Measurements from ENCODE around the gene RCBTB2. TPM values are rescaled to one million over a fixed set of nuclear protein-coding genes. Genes with fewer than 3 reads are reported as not detected.
"Not testable (repeated sequence)": the region's sequence is repeated elsewhere in the genome, so short reads cannot be mapped to it uniquely, and the experiment has no call there.

Gene RCBTB2
- total and polyA plus RNA-seq, 5 donors, result 9.0 to 17.3 (median 16.8) TPM

DNA sequence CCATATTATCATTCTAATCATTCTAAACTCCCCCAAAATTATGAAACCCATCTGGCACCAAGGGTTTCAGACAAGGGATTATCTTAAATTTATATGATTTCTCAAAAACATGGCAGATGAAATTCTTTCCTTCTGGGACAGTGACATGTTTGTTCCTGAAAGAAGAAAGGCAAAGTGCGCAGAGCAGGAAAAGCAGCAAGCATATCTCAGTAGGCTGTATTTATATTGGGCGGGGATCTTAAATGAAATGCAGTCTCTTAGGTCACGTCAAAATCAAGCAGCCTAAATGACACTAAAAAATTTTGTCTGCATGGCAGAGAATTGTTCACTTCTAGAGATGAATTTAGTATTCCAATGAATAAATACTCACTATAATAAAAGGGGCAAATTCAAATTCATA, 49.3 kb downstream of the RCBTB2 start:
- no peak for ATAC-seq
- WGBS, result 93% methylated on average over 3 of the region's 3 CpGs

DNA sequence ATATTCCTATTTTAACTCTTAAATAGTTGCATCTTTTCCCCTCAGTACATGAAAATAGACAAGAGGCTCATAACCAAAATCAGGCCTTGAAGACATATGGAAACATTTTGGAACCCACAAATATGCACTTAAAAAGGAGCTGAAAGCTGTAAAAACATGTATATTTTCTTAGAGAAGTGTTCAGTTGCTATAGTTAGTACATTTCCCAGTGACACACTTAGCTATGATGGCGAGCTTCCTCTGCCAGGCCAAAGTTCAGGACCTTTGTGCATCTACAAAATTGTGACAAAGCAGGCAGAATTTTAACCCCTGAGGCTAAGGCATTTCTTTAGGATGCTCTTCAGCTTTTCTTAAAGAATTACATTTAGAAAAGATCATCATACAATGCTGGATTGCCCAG, 54.5 kb downstream of the RCBTB2 start:
- no peaks in the 10 kb centered on the region for H3K27me3 ChIP-seq (ENCODE audit: control insufficient read depth, insufficient read depth)
- DNase-seq (no peak), ATAC-seq (no peak)
- intact Hi-C loops (cut with DNase I), result no loop called here
- WGBS, result 72% methylated on average over 1 of the region's 1 CpG
- H3K4me1 ChIP-seq (ENCODE audit: control insufficient read depth, insufficient read depth, low read length), result no peaks in the 10 kb centered on the region
- no peaks in the 10 kb centered on the region for H3K9me3 ChIP-seq (ENCODE audit: control insufficient read depth, low read length)
- no peak overlapping the region for H3K27ac ChIP-seq (ENCODE audit: low read length)
- no peak overlapping the region for H3K4me3 ChIP-seq (ENCODE audit: low read length)

More for the DNA sequence above, 49.3 kb downstream of the RCBTB2 start:
- no peaks in the 10 kb centered on the region for H3K9me3 ChIP-seq (ENCODE audit: control insufficient read depth, low read length)
- H3K27ac ChIP-seq (ENCODE audit: low read length), result no peak overlapping the region
- H3K27me3 ChIP-seq (ENCODE audit: control insufficient read depth, insufficient read depth), result no peaks in the 10 kb centered on the region
- intact Hi-C loops (cut with DNase I), result no loop called here
- H3K4me1 ChIP-seq (ENCODE audit: control insufficient read depth, insufficient read depth, low read length), result no peaks in the 10 kb centered on the region
- DNase-seq, result no peak
- no peak overlapping the region for H3K4me3 ChIP-seq (ENCODE audit: low read length)

DNA sequence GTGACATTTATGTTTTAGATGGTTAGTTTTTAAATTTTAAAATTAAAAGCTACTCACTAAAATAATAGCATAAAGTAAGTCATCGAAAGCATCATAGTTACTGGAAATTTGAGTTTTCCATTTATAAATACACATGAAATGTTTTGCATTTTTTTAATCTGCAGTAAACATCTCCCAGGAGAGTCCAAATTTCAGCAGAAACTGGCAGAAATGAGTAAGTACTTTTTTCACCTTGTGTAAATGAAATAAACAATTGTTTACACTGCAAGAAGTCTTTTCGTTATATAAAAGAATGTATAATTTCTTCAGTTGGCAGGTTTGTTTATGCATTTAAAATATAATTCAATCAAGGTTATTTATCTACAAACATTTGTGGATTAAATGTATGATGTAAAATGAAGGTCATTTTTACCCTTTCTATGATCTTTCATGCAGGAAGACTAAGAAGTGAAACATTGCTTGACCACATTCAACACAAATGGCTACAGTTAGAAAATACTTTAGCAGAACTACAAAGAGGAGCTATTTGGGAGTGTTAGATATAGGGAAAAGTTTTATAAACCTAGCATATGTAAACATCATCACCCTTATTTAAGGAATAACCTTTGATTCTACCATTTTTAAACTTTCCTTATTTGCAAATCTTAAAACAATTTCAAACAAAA, 55.6 kb downstream of the RCBTB2 start:
- intact Hi-C loops (cut with DNase I), result no loop called here
- H3K27ac ChIP-seq (ENCODE audit: low read length), result no peak overlapping the region
- 87% methylated on average over 2 of the region's 2 CpGs for WGBS
- ATAC-seq (no peak), DNase-seq (no peak)
- no peak overlapping the region for H3K4me3 ChIP-seq (ENCODE audit: low read length)
- H3K27me3 ChIP-seq (ENCODE audit: control insufficient read depth, insufficient read depth), result no peaks in the 10 kb centered on the region
- H3K4me1 ChIP-seq (ENCODE audit: control insufficient read depth, insufficient read depth, low read length), result no peaks in the 10 kb centered on the region
- no peaks in the 10 kb centered on the region for H3K9me3 ChIP-seq (ENCODE audit: control insufficient read depth, low read length)

DNA sequence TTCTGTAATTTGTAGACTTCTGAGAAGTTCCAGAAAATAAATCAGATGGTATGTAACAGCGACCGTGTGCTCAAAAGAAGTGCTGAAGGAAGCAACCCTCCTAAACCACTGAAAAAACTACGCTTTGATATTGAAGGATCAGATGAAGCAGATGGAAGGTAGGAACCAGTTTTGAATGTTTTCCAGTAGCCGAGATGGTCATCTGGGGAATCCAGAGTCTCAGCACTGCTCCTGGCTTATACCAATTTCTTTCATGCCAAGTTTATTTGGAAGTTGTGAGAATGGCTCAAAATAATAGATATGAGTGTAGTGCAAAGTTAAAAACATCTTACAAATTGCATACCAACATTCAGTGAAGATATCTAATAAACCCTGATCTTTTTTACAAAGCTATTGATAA, 56.2 kb downstream of the RCBTB2 start:
- Histone ChIP-seq H3K4me3 (ENCODE audit: low read length) (no peak overlapping the region), H3K9me3 (ENCODE audit: control insufficient read depth, low read length) (no peaks in the 10 kb centered on the region), H3K27ac (ENCODE audit: low read length) (no peak overlapping the region), H3K4me1 (ENCODE audit: control insufficient read depth, insufficient read depth, low read length) (no peaks in the 10 kb centered on the region), H3K27me3 (ENCODE audit: control insufficient read depth, insufficient read depth) (no peaks in the 10 kb centered on the region)
- intact Hi-C loops (cut with DNase I), result no loop called here
- 49% methylated on average over 4 of the region's 4 CpGs for WGBS
- ATAC-seq, result peak in 1 of 2 donors; percentile 22
- no peak for DNase-seq

DNA sequence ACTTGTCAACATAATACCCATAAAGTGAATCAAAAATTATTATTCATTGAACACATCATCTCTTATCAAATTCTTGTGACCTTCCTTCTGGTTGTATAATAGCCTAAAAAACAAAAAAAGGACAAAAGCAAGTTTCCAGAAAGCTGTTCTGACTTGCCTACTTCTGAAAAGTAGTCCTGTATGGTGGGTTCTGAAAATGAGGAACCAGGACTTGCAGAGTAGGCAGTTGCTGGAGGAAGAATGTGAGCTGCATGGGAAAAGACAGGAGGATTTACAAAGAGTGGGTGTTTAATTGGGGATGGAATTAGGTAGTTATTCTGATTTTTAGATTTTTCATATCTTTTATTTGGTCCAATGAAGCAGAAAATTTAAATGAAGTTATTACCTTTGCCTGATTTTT, 56.7 kb downstream of the RCBTB2 start:
- intact Hi-C loops (cut with DNase I), result no loop called here
- Histone ChIP-seq H3K4me1 (ENCODE audit: control insufficient read depth, insufficient read depth, low read length) (no peaks in the 10 kb centered on the region), H3K4me3 (ENCODE audit: low read length) (no peak overlapping the region), H3K27ac (ENCODE audit: low read length) (no peak overlapping the region), H3K9me3 (ENCODE audit: control insufficient read depth, low read length) (no peaks in the 10 kb centered on the region), H3K27me3 (ENCODE audit: control insufficient read depth, insufficient read depth) (no peaks in the 10 kb centered on the region)
- ATAC-seq (peak in 1 of 2 donors; percentile 26), DNase-seq (no peak)

DNA sequence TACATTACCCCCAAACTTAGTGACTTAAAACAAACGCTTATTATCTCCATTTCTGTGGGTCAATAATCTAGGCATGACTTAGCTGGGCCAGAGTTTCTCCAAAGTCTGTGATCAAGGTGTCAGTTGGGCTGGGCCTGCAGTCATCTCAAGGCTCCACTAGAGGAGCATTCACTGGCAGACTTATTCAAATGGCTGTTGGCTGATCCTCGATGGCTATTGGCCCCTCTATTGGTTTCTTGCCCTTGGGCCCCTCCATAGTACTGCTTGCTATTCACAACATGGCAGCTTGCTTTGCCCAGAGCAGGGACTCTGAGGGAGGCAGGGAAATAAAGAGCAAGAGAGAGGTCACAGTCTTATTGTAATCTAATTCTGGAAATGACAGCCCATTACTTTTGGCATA, 57.6 kb downstream of the RCBTB2 start:
- H3K27ac ChIP-seq (ENCODE audit: low read length), result no peak overlapping the region
- intact Hi-C loops (cut with DNase I), result no loop called here
- WGBS, result 95% methylated on average over 2 of the region's 2 CpGs
- no peaks in the 10 kb centered on the region for H3K27me3 ChIP-seq (ENCODE audit: control insufficient read depth, insufficient read depth)
- ATAC-seq (no peak), DNase-seq (no peak)
- H3K4me3 ChIP-seq (ENCODE audit: low read length), result no peak overlapping the region
- H3K4me1 ChIP-seq (ENCODE audit: control insufficient read depth, insufficient read depth, low read length), result no peaks in the 10 kb centered on the region
- H3K9me3 ChIP-seq (ENCODE audit: control insufficient read depth, low read length), result no peaks in the 10 kb centered on the region

DNA sequence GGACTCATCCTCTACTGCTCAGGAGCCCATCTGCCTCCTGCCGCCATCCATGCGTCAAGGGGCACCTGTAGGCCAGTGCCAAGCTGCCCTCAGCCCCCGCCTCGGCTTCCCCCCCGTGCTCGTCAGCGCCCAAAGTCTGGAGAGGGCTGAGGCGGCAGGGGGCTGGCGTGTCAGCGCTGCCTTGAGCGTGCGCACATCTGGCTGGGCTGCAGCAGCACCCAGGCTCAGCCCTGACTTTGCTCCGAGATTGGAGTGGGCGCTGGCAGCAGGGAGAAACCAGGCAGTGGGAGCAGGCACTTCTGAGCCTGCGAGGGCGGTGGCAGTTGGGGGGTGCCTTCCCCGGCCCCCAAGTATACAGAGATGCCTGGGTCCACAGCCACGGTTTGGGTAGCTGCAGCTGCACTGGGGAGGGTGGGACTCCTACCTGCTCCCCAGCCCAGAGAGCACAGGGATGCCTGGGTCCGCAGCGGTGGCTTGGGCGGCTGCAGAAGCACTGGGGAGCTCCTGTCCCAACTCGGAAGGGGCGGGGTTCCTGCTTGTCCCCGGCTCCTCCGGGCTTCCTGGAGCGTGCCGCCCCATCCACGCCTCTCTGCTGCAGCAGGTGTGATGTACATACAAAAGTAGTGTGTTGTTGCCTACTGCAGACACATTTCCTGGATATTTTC, 75.2 kb downstream of the RCBTB2 start:
- Histone ChIP-seq H3K9me3 (ENCODE audit: control insufficient read depth, low read length) (no peaks in the 10 kb centered on the region), H3K27me3 (ENCODE audit: control insufficient read depth, insufficient read depth) (no peaks in the 10 kb centered on the region), H3K27ac (ENCODE audit: low read length) (no peak overlapping the region), H3K4me3 (ENCODE audit: low read length) (no peak overlapping the region), H3K4me1 (ENCODE audit: control insufficient read depth, insufficient read depth, low read length) (no peaks in the 10 kb centered on the region)
- DNase-seq, result peak in 1 of 3 donors; percentile 48
- peak in 1 of 2 donors; percentile 41 for ATAC-seq
- intact Hi-C loops (cut with DNase I), result no loop called here
- 95% methylated on average over 28 of the region's 28 CpGs for WGBS

DNA sequence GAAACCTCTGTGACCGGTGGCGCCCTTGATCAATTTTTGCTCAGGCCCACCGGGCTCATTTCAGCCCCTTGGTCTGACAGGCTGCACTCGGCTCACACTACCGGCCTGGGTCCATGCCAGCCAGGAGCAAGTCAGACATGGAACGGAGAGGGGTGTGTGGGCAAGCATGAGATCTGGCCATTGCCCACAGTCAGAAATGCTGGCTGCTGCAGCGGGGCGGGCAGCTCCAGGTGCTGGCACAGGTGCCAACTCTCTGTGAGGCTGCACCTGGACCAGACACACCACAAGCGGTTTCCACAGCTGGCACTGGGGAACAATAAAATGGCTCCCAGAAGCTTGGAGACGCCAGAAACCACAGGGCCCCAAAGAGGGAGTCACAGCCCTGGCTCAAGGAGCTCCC, 76.3 kb downstream of the RCBTB2 start:
- no peaks in the 10 kb centered on the region for H3K27me3 ChIP-seq (ENCODE audit: control insufficient read depth, insufficient read depth)
- H3K4me1 ChIP-seq (ENCODE audit: control insufficient read depth, insufficient read depth, low read length), result no peaks in the 10 kb centered on the region
- intact Hi-C loops (cut with DNase I), result no loop called here
- no peaks in the 10 kb centered on the region for H3K9me3 ChIP-seq (ENCODE audit: control insufficient read depth, low read length)
- ATAC-seq (no peak), DNase-seq (peak in 1 of 3 donors; percentile 33)
- H3K4me3 ChIP-seq (ENCODE audit: low read length), result no peak overlapping the region
- 97% methylated on average over 10 of the region's 10 CpGs for WGBS
- H3K27ac ChIP-seq (ENCODE audit: low read length), result no peak overlapping the region

DNA sequence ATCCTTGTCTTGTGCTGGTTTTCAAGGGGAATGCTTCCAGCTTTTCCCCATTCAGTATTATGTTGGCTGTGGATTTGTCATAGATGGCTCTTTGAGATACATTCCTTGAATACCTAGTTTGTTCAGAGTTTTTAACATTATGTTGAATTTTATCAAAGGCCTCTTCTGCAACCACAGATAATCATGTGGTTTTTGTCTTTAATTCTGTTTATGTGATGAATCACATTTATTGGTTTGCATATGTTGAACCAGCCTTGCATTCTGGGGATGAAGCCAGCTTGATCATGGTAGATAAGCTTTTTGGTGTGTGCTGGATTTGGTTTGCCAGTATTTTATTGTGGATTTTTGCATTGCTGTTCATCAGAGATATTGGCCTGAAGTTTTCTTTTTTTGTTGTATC, 81.7 kb downstream of the RCBTB2 start:
- H3K27me3 ChIP-seq (ENCODE audit: control insufficient read depth, insufficient read depth); DNase-seq; H3K4me1 ChIP-seq (ENCODE audit: control insufficient read depth, insufficient read depth, low read length); H3K9me3 ChIP-seq (ENCODE audit: control insufficient read depth, low read length); ATAC-seq; H3K27ac ChIP-seq (ENCODE audit: low read length); H3K4me3 ChIP-seq (ENCODE audit: low read length); intact Hi-C loops (cut with DNase I): not testable (repeated sequence)

DNA sequence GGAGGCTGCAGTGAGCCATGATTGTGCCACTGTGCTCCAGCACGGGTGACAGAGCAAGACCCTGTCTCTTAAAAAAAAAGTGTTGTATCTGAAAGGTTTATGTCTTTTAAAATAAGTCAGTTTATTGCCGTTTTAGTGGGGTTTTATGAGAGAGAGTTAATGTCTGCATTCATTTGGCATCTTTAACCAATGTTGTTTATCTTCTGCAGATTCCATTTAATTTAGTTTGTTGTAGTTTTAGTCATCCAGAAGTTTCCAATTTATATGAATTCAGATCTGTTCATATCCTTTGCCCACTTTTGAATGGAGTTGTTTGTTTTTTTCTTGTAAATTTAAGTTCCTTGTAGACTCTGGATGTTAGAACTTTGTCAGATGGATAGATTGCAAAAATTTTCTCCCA, 83.2 kb downstream of the RCBTB2 start:
- Histone ChIP-seq H3K4me1 (ENCODE audit: control insufficient read depth, insufficient read depth, low read length) (no peaks in the 10 kb centered on the region), H3K27me3 (ENCODE audit: control insufficient read depth, insufficient read depth) (no peaks in the 10 kb centered on the region), H3K4me3 (ENCODE audit: low read length) (no peak overlapping the region), H3K9me3 (ENCODE audit: control insufficient read depth, low read length) (no peaks in the 10 kb centered on the region), H3K27ac (ENCODE audit: low read length) (no peak overlapping the region)
- 86% methylated on average over 2 of the region's 2 CpGs for WGBS
- DNase-seq (no peak), ATAC-seq (no peak)
- intact Hi-C loops (cut with DNase I), result no loop called here

DNA sequence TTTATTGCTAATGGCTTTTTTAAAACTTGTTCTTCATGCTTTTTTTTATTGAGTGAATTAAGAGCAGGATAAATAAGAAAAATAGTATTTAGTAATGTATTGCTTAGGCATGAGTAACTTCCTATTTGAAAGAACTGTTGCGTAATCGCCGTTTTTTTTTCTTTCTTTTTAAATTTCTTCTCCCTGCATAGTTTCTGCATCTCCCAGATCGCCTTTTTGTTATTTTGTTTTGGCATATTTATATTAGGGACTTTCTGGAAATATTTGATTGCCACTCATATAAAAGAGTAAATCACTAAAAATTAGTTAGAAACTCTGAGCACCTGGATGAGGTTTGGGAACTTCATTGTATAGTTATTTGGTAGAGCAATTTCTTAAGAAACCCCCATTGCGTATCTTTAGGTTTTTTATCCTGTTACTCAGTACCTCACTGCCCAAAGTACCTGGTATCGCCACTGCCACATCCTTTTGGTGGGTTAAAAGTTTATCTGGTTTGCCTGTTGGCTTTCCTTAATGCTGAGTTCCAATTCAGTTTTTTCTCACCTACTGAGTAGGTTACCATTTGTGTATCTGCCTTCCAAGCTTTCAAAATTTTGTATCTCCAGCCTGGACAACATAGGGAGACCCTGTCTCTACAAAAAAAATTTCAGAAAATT, 83.8 kb downstream of the RCBTB2 start:
- Histone ChIP-seq H3K27ac (ENCODE audit: low read length) (no peak overlapping the region), H3K4me3 (ENCODE audit: low read length) (no peak overlapping the region), H3K9me3 (ENCODE audit: control insufficient read depth, low read length) (no peaks in the 10 kb centered on the region), H3K4me1 (ENCODE audit: control insufficient read depth, insufficient read depth, low read length) (no peaks in the 10 kb centered on the region), H3K27me3 (ENCODE audit: control insufficient read depth, insufficient read depth) (no peaks in the 10 kb centered on the region)
- intact Hi-C loops (cut with DNase I), result no loop called here
- 62% methylated on average over 6 of the region's 6 CpGs for WGBS
- DNase-seq (no peak), ATAC-seq (no peak)

All from right cardiac atrium (tissue), 5 donors.